Measurements from ENCODE around the gene USP31. TPM values are rescaled to one million over a fixed set of nuclear protein-coding genes. Genes with fewer than 3 reads are reported as not detected.
A peak's percentile ranks its signal among the peaks of the same experiment; 100 is the strongest.

The USP31 gene
- total and polyA plus RNA-seq, 2 experiments from 2014 or later, result 3.3 to 6.4 TPM

DNA sequence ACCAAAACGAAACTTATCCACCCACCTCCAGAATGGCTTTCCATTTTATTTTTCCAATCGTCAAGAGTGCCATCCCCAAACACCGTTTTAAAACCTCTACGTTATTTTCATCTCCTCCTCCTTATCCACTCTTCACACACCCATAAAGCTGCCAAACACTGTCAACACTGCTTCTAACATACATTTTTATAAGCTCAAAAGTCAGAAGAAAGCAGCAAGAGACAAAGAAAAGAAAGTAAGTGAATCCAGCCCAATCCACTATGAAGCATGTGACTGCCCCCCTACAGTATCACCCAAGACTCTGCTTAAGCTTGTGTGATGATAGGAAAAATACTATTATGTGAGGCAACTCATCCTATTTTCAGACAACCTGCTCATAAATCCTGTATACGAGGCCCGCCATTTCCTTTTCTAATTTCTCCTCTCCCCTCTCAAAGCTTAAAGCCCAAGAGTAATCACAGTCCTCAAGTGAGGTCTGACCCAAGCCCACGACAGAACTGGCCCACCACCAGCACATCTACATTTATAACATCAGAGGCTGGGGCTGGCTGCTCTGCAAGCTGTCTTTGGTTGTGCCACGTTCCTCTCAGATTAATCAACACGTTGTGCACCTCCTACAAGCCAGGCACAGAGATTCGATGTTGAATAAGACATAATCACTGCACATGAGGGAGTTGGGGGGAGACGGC lies 16.3 kb downstream of the USP31 start:
- TF ChIP-seq EZH2phosphoT487 (IDR thresholded peaks at IDR 0.05; ENCODE audit: low read depth, severe bottlenecking, unreplicated experiment) (no peak), EZH2 (IDR thresholded peaks at IDR 0.05; ENCODE audit: borderline replicate concordance) (no peak), CTCF (IDR thresholded peaks at IDR 0.05; ENCODE audit: poor library complexity) (no peak)
- Histone ChIP-seq H3K4me3 (no peak overlapping the region), H3K9me2 (replicated peaks; ENCODE audit: insufficient read depth) (no peaks in the 10 kb centered on the region), H3K36me3 (replicated peaks; ENCODE audit: insufficient read depth, low read depth) (no peaks in the 10 kb centered on the region), H3K27me3 (no peaks in the 10 kb centered on the region), H4K20me1 (ENCODE audit: insufficient read depth, poor library complexity, severe bottlenecking) (no peaks in the 10 kb centered on the region), H3K4me2 (peak overlapping the region; percentile 42), H3K27ac (peak overlapping the region; percentile 45), H3K9me3 (ENCODE audit: low read depth) (peaks cover 6% of the 10 kb centered on the region), H3K79me2 (peaks cover 83% of the 10 kb centered on the region), H2AFZ (no peak overlapping the region), H3K4me1 (ENCODE audit: insufficient read depth) (peaks cover 19% of the 10 kb centered on the region)
- no peak for DNase-seq (ENCODE audit: low spot score)
- 59% methylated on average over 11 of the region's 11 CpGs for WGBS (ENCODE audit: low lambda C conversion rate, missing lambda C conversion rate)

- Histone ChIP-seq H3K4me2 (peak overlapping the region; percentile 42), H4K20me1 (ENCODE audit: insufficient read depth, poor library complexity, severe bottlenecking) (no peaks in the 10 kb centered on the region), H3K79me2 (peaks cover 80% of the 10 kb centered on the region), H3K27ac (peak overlapping the region; percentile 45), H3K4me3 (no peak overlapping the region), H3K27me3 (no peaks in the 10 kb centered on the region), H3K36me3 (replicated peaks; ENCODE audit: insufficient read depth, low read depth) (no peaks in the 10 kb centered on the region), H3K9me2 (replicated peaks; ENCODE audit: insufficient read depth) (no peaks in the 10 kb centered on the region), H3K9me3 (ENCODE audit: low read depth) (peaks cover 6% of the 10 kb centered on the region), H3K4me1 (ENCODE audit: insufficient read depth) (peaks cover 19% of the 10 kb centered on the region), H2AFZ (no peak overlapping the region)
- 41% methylated on average over 7 of the region's 7 CpGs for WGBS (ENCODE audit: low lambda C conversion rate, missing lambda C conversion rate)
- no peak for DNase-seq (ENCODE audit: low spot score)
- no peak for TF ChIP-seq CTCF (IDR thresholded peaks at IDR 0.05; ENCODE audit: poor library complexity)
- TF ChIP-seq EZH2 (IDR thresholded peaks at IDR 0.05; ENCODE audit: borderline replicate concordance), result no peak
- no peak for TF ChIP-seq EZH2phosphoT487 (IDR thresholded peaks at IDR 0.05; ENCODE audit: low read depth, severe bottlenecking, unreplicated experiment)
Measured at GRCh38 chr16:23131931-23132621, 17.2 kb downstream of the USP31 start.

GRCh38 chr16:23131436-23131835 lies 17.8 kb downstream of the USP31 start:
- H3K9me2 ChIP-seq (replicated peaks; ENCODE audit: insufficient read depth), result no peaks in the 10 kb centered on the region
- WGBS (ENCODE audit: low lambda C conversion rate, missing lambda C conversion rate), result 65% methylated on average over 1 of the region's 1 CpG
- H2AFZ ChIP-seq, result no peak overlapping the region
- no peaks in the 10 kb centered on the region for H4K20me1 ChIP-seq (ENCODE audit: insufficient read depth, poor library complexity, severe bottlenecking)
- peaks cover 6% of the 10 kb centered on the region for H3K9me3 ChIP-seq (ENCODE audit: low read depth)
- no peak for DNase-seq (ENCODE audit: low spot score)
- H3K27ac ChIP-seq, result peak overlapping the region; percentile 7
- H3K4me1 ChIP-seq (ENCODE audit: insufficient read depth), result peaks cover 19% of the 10 kb centered on the region
- H3K4me3 ChIP-seq, result no peak overlapping the region
- H3K27me3 ChIP-seq, result no peaks in the 10 kb centered on the region
- peak overlapping the region; percentile 33 for H3K4me2 ChIP-seq
- H3K36me3 ChIP-seq (replicated peaks; ENCODE audit: insufficient read depth, low read depth), result no peaks in the 10 kb centered on the region
- peaks cover 79% of the 10 kb centered on the region for H3K79me2 ChIP-seq
- TF ChIP-seq CTCF (IDR thresholded peaks at IDR 0.05; ENCODE audit: poor library complexity), result no peak
- TF ChIP-seq EZH2phosphoT487 (IDR thresholded peaks at IDR 0.05; ENCODE audit: low read depth, severe bottlenecking, unreplicated experiment), result no peak
- TF ChIP-seq EZH2 (IDR thresholded peaks at IDR 0.05; ENCODE audit: borderline replicate concordance), result no peak

Data from hepatocyte (in vitro differentiated cells).